HEK293 (cell line): ENCODE results near the gene APOL2.

Experiments used
- CTCF ChIP-seq: fragments of 450-650 bp; formaldehyde crosslinking; IDR thresholded peaks from 2 replicates; pipeline ENCODE4 v1.5.1; 2016; ENCODE audit warnings: missing biosample characterization, missing genetic modification characterization
- GLIS1 ChIP-seq: fragments of 450-650 bp; formaldehyde crosslinking; IDR thresholded peaks from 2 replicates; pipeline ENCODE4 v1.5.1; 2016; ENCODE audit warnings: missing biosample characterization, missing genetic modification characterization
- OSR2 ChIP-seq: fragments of 450-650 bp; formaldehyde crosslinking; IDR thresholded peaks from 2 replicates; pipeline ENCODE4 v1.5.1; 2016; ENCODE audit warnings: missing biosample characterization, missing genetic modification characterization
- PRDM10 ChIP-seq: fragments of 450-650 bp; formaldehyde crosslinking; IDR thresholded peaks from 2 replicates; pipeline ENCODE4 v1.5.1; 2016; ENCODE audit warnings: missing biosample characterization, missing genetic modification characterization
- ZEB2 ChIP-seq: fragments of 450-650 bp; formaldehyde crosslinking; IDR thresholded peaks from 2 replicates; pipeline ENCODE4 v1.5.1; 2016; ENCODE audit warnings: missing biosample characterization, missing genetic modification characterization
- ZNF121 ChIP-seq: fragments of 450-650 bp; formaldehyde crosslinking; IDR thresholded peaks from 2 replicates; pipeline ENCODE4 v1.5.1; 2016; ENCODE audit warnings: missing biosample characterization, missing genetic modification characterization
- ZNF157 ChIP-seq: fragments of 450-650 bp; formaldehyde crosslinking; IDR thresholded peaks from 2 replicates; pipeline ENCODE4 v1.5.1; 2016; ENCODE audit warnings: missing biosample characterization, missing genetic modification characterization
- ZNF274 ChIP-seq, 2 experiments: fragments of 200-500 bp in 1 of 2; fragments of 450-650 bp in 1 of 2; sonication (Bioruptor generic) in 1 of 2; formaldehyde crosslinking in 1 of 2; IDR thresholded peaks; 2 replicates each; pipeline versions ENCODE4 v1.5.1 to v1.6.1; 2014 to 2016; ENCODE audit warnings: borderline replicate concordance in 1 of 2, inconsistent platforms in 1 of 2, low read length in 1 of 2, missing biosample characterization in 1 of 2, missing genetic modification characterization in 1 of 2
- ZNF354C ChIP-seq: fragments of 450-650 bp; formaldehyde crosslinking; IDR thresholded peaks from 2 replicates; pipeline ENCODE4 v1.5.1; 2016; ENCODE audit warnings: missing biosample characterization, missing genetic modification characterization, low read depth, borderline replicate concordance
- ZNF544 ChIP-seq: fragments of 450-650 bp; formaldehyde crosslinking; IDR thresholded peaks from 2 replicates; pipeline ENCODE4 v1.5.0; 2017; ENCODE audit warnings: missing biosample characterization, missing genetic modification characterization
- ZNF768 ChIP-seq: fragments of 450-650 bp; formaldehyde crosslinking; IDR thresholded peaks from 2 replicates; pipeline ENCODE4 v1.5.1; 2018; ENCODE audit warnings: missing biosample characterization, mild to moderate bottlenecking, missing genetic modification characterization
- TF ChIP-seq, protein P1 (sequence below): fragments of 450-650 bp; formaldehyde crosslinking; IDR thresholded peaks from 2 replicates; pipeline ENCODE4 v1.5.1; 2016; ENCODE audit warnings: missing biosample characterization, missing genetic modification characterization
- TF ChIP-seq, protein P2 (sequence below): fragments of 450-650 bp; formaldehyde crosslinking; IDR thresholded peaks from 2 replicates; pipeline ENCODE4 v1.5.1; 2016; ENCODE audit warnings: missing biosample characterization, missing genetic modification characterization
- TF ChIP-seq, protein P3 (sequence below): fragments of 450-650 bp; formaldehyde crosslinking; IDR thresholded peaks from 2 replicates; pipeline ENCODE4 v1.5.1; 2016; ENCODE audit warnings: missing biosample characterization, missing genetic modification characterization

DNA sequence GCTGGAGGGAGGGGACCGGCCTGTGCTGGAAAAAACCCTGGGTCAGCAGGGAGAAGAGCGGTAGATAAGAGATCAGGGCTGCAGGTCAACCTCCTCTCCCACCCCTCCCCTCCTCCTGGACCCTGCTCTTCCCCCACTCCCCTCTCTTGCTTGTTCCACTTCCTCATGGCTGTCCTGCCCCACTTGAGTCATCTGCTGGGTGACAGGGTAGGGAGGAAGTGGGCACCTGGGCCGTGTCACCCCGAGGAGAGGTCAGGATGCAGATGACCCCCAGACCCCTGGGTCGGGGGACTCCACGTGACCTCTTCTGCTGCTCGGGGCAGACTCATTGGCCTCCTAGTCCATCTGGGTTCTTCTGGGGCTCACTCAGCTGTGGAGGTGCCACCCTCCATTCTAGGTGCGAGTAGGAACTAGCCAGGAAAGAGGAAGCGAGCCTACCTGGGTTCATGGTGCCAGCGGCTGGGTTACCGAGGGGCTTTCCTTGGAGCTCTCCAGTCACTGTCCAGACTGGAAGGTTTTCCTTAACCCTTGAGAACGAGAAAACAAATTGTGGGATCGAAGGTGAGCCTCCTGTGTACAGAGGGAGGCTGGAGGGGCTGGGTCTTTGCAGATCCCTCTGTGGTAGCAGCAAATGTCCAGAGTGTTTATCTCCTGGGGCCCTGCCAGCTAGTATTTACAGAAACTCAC is 6.5 kb downstream of the APOL2 start:
- TF ChIP-seq PRDM10 (no peak), ZNF121 (tag by site-specific recombination) (no peak), ZNF274 (IDR thresholded peaks at IDR 0.05; ENCODE audit: low read length) (no peak), ZNF274 (tag by site-specific recombination; IDR thresholded peaks at IDR 0.05; ENCODE audit: borderline replicate concordance) (no peak), GLIS1 (no peak), CTCF (tag by site-specific recombination) (no peak), ZNF354C (tag by site-specific recombination) (no peak), ZNF544 (tag by site-specific recombination) (no peak), ZNF157 (tag by site-specific recombination) (no peak), OSR2 (tag by site-specific recombination) (no peak), ZEB2 (tag by site-specific recombination) (no peak), ZNF768 (tag by site-specific recombination) (no peak)
- TF ChIP-seq, protein P1, sequence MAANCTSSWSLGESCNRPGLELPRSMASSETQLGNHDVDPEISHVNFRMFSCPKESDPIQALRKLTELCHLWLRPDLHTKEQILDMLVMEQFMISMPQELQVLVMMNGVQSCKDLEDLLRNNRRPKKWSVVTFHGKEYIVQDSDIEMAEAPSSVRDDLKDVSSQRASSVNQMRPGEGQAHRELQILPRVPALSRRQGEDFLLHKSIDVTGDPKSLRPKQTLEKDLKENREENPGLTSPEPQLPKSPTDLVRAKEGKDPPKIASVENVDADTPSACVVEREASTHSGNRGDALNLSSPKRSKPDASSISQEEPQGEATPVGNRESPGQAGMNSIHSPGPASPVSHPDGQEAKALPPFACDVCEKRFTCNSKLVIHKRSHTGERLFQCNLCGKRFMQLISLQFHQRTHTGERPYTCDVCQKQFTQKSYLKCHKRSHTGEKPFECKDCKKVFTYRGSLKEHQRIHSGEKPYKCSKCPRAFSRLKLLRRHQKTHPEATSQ (tag by site-specific recombination): no peak
- TF ChIP-seq, protein P2, sequence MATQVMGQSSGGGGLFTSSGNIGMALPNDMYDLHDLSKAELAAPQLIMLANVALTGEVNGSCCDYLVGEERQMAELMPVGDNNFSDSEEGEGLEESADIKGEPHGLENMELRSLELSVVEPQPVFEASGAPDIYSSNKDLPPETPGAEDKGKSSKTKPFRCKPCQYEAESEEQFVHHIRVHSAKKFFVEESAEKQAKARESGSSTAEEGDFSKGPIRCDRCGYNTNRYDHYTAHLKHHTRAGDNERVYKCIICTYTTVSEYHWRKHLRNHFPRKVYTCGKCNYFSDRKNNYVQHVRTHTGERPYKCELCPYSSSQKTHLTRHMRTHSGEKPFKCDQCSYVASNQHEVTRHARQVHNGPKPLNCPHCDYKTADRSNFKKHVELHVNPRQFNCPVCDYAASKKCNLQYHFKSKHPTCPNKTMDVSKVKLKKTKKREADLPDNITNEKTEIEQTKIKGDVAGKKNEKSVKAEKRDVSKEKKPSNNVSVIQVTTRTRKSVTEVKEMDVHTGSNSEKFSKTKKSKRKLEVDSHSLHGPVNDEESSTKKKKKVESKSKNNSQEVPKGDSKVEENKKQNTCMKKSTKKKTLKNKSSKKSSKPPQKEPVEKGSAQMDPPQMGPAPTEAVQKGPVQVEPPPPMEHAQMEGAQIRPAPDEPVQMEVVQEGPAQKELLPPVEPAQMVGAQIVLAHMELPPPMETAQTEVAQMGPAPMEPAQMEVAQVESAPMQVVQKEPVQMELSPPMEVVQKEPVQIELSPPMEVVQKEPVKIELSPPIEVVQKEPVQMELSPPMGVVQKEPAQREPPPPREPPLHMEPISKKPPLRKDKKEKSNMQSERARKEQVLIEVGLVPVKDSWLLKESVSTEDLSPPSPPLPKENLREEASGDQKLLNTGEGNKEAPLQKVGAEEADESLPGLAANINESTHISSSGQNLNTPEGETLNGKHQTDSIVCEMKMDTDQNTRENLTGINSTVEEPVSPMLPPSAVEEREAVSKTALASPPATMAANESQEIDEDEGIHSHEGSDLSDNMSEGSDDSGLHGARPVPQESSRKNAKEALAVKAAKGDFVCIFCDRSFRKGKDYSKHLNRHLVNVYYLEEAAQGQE (tag by site-specific recombination): no peak
- TF ChIP-seq, protein P3, sequence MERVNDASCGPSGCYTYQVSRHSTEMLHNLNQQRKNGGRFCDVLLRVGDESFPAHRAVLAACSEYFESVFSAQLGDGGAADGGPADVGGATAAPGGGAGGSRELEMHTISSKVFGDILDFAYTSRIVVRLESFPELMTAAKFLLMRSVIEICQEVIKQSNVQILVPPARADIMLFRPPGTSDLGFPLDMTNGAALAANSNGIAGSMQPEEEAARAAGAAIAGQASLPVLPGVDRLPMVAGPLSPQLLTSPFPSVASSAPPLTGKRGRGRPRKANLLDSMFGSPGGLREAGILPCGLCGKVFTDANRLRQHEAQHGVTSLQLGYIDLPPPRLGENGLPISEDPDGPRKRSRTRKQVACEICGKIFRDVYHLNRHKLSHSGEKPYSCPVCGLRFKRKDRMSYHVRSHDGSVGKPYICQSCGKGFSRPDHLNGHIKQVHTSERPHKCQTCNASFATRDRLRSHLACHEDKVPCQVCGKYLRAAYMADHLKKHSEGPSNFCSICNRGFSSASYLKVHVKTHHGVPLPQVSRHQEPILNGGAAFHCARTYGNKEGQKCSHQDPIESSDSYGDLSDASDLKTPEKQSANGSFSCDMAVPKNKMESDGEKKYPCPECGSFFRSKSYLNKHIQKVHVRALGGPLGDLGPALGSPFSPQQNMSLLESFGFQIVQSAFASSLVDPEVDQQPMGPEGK (tag by site-specific recombination): no peak
